SK-N-SH treated with all-trans-retinoic acid at 6 μM for 48 hours (cell line): ENCODE results near the gene PROCA1.

ENCODE experiments used
- ATAC-seq: fragments of 200-7000 bp; cut with Tn5 transposase; 3 replicates; pipeline ENCODE4 v1.9.1; 2020; ENCODE audit warnings: mild to moderate bottlenecking, moderate library complexity
- ARNTL ChIP-seq: fragments of 450-650 bp; formaldehyde crosslinking; IDR thresholded peaks from 2 replicates; pipeline ENCODE4 v1.5.0; 2020; ENCODE audit warnings: low read depth, mild to moderate bottlenecking, moderate library complexity, borderline replicate concordance
- BACH2 ChIP-seq: fragments of 250-450 bp; sonication (Bioruptor Pico); IDR thresholded peaks from 2 replicates; pipeline ENCODE4 v1.9.0; 2021; ENCODE audit warnings: mild to moderate bottlenecking, borderline replicate concordance
- CREB5 ChIP-seq: fragments of 250-450 bp; sonication (Bioruptor Pico); IDR thresholded peaks from 2 replicates; pipeline ENCODE4 v1.5.1; 2020; ENCODE audit warnings: low read depth, mild to moderate bottlenecking, moderate library complexity
- CSDC2 ChIP-seq: fragments of 250-450 bp; sonication (Bioruptor Pico); IDR thresholded peaks from 2 replicates; pipeline ENCODE4 v1.5.0; 2020; ENCODE audit warnings: mild to moderate bottlenecking, moderate library complexity
- CSRNP3 ChIP-seq: fragments of 250-450 bp; sonication (Bioruptor Pico); IDR thresholded peaks from 2 replicates; pipeline ENCODE4 v1.5.1; 2021; ENCODE audit warnings: mild to moderate bottlenecking, moderate library complexity
- ESRRG ChIP-seq: fragments of 250-450 bp; sonication (Bioruptor Pico); IDR thresholded peaks from 2 replicates; pipeline ENCODE4 v1.6.1; 2021; ENCODE audit warnings: mild to moderate bottlenecking
- GLIS3 ChIP-seq: fragments of 250-450 bp; sonication (Bioruptor Pico); IDR thresholded peaks from 2 replicates; pipeline ENCODE4 v1.5.0; 2020; ENCODE audit warnings: mild to moderate bottlenecking, moderate library complexity
- PATZ1 ChIP-seq: fragments of 250-450 bp; sonication (Bioruptor Pico); IDR thresholded peaks from 2 replicates; pipeline ENCODE4 v1.8.0; 2020; ENCODE audit warnings: mild to moderate bottlenecking, moderate library complexity, borderline replicate concordance
- PPARA ChIP-seq: fragments of 250-450 bp; sonication (Bioruptor Pico); IDR thresholded peaks from 2 replicates; pipeline ENCODE4 v1.5.0; 2020; ENCODE audit warnings: mild to moderate bottlenecking, borderline replicate concordance
- RARB ChIP-seq: fragments of 250-450 bp; sonication (Bioruptor Pico); IDR thresholded peaks from 2 replicates; pipeline ENCODE4 v1.8.0; 2021; ENCODE audit warnings: mild to moderate bottlenecking, moderate library complexity
- SNAI2 ChIP-seq: fragments of 250-450 bp; sonication (Bioruptor Pico); IDR thresholded peaks from 2 replicates; pipeline ENCODE4 v1.5.0; 2020; ENCODE audit warnings: mild to moderate bottlenecking, moderate library complexity
- TCF4 ChIP-seq: fragments of 250-450 bp; sonication (Bioruptor Pico); IDR thresholded peaks from 2 replicates; pipeline ENCODE4 v1.8.0; 2021; ENCODE audit warnings: mild to moderate bottlenecking, moderate library complexity, borderline replicate concordance
- TSHZ2 ChIP-seq: fragments of 250-450 bp; sonication (Bioruptor Pico); IDR thresholded peaks from 2 replicates; pipeline ENCODE4 v1.5.0; 2020; ENCODE audit warnings: mild to moderate bottlenecking, moderate library complexity
- ZFP3 ChIP-seq: fragments of 250-450 bp; sonication (Bioruptor Pico); IDR thresholded peaks from 2 replicates; pipeline ENCODE4 v1.5.0; 2020; ENCODE audit warnings: mild to moderate bottlenecking, moderate library complexity
- ZNF565 ChIP-seq: fragments of 450-650 bp; formaldehyde crosslinking; conservative IDR thresholded peaks from 2 replicates; pipeline ENCODE4 v1.5.0; 2020; ENCODE audit warnings: low read depth, mild to moderate bottlenecking, moderate library complexity
- ZNF70 ChIP-seq: fragments of 450-650 bp; formaldehyde crosslinking; IDR thresholded peaks from 2 replicates; pipeline ENCODE4 v1.5.0; 2020; ENCODE audit warnings: mild to moderate bottlenecking, moderate library complexity
- ZNF8 ChIP-seq: fragments of 450-650 bp; formaldehyde crosslinking; IDR thresholded peaks from 2 replicates; pipeline ENCODE4 v1.5.0; 2020; ENCODE audit warnings: mild to moderate bottlenecking, moderate library complexity

The PROCA1 gene

GRCh38 chr17:28665994-28666393, 45.7 kb downstream of the PROCA1 start:
- TF ChIP-seq TSHZ2 (CRISPR knock-in tag) (no peak), CSDC2 (no peak), TCF4 (CRISPR knock-in tag) (no peak), RARB (CRISPR knock-in tag) (no peak), ZNF70 (no peak), BACH2 (CRISPR knock-in tag) (no peak), ZFP3 (CRISPR knock-in tag) (no peak), CREB5 (no peak)
- no peak for ATAC-seq

GRCh38 chr17:28663723-28664122, 48.0 kb downstream of the PROCA1 start:
- TF ChIP-seq CREB5 = no peak
- TF ChIP-seq TSHZ2 (CRISPR knock-in tag) = no peak
- TF ChIP-seq ZNF70 = no peak
- TF ChIP-seq SNAI2 (CRISPR knock-in tag) = no peak
- no peak for TF ChIP-seq ZNF565 (CRISPR knock-in tag)
- no peak for TF ChIP-seq ZFP3 (CRISPR knock-in tag)
- TF ChIP-seq PATZ1 = no peak
- TF ChIP-seq TCF4 (CRISPR knock-in tag) = no peak
- no peak for TF ChIP-seq GLIS3 (CRISPR knock-in tag)
- no peak for ATAC-seq

- peak; percentile 36 for ATAC-seq
- no peak for TF ChIP-seq TSHZ2 (CRISPR knock-in tag)
- TF ChIP-seq ZNF8 = no peak
- no peak for TF ChIP-seq CREB5
- TF ChIP-seq ESRRG = no peak
- TF ChIP-seq SNAI2 (CRISPR knock-in tag) = no peak
- no peak for TF ChIP-seq CSRNP3 (CRISPR knock-in tag)
- TF ChIP-seq PPARA = no peak
- TF ChIP-seq GLIS3 (CRISPR knock-in tag) = no peak
- no peak for TF ChIP-seq ARNTL (CRISPR knock-in tag)
- no peak for TF ChIP-seq TCF4 (CRISPR knock-in tag)
- TF ChIP-seq, all 23 proteins: peak for 0
These were observed 49.2 kb downstream of the PROCA1 start for GRCh38 chr17:28662527-28662829.
